ENCODE measurements around the gene ITPR2.

DNA sequence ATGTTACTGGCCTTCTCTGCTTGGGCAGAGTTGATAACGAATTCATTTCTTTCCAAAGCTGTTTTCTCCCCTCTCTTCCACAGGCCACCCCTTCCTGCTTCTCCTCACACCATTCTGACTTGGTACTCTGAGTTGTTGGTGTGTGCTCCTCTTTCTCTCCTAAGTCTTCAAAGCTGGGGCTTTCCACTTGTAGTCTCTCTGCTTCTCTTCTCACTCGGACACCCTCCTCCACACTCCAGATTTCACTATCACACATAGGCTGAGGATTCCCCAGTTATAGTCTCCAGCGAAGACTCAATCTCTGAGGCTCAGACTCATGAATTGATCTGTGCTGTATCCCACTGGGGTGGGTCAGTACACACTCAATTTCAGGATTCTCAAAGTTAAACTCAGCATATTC lies 436.6 kb downstream of the ITPR2 start:
- TF ChIP-seq EZH2phosphoT487 (IDR thresholded peaks at IDR 0.05; ENCODE audit: insufficient read depth, low read depth) (no peak), EZH2 (IDR thresholded peaks at IDR 0.05; ENCODE audit: insufficient read depth, poor library complexity, severe bottlenecking) (no peak)
